ENCODE results near the gene ETV2.
A peak's percentile ranks its signal among the peaks of the same experiment; 100 is the strongest.
"Not testable (repeated sequence)": the region's sequence is repeated elsewhere in the genome, so short reads cannot be mapped to it uniquely, and the experiment has no call there.

Gene ETV2

DNA sequence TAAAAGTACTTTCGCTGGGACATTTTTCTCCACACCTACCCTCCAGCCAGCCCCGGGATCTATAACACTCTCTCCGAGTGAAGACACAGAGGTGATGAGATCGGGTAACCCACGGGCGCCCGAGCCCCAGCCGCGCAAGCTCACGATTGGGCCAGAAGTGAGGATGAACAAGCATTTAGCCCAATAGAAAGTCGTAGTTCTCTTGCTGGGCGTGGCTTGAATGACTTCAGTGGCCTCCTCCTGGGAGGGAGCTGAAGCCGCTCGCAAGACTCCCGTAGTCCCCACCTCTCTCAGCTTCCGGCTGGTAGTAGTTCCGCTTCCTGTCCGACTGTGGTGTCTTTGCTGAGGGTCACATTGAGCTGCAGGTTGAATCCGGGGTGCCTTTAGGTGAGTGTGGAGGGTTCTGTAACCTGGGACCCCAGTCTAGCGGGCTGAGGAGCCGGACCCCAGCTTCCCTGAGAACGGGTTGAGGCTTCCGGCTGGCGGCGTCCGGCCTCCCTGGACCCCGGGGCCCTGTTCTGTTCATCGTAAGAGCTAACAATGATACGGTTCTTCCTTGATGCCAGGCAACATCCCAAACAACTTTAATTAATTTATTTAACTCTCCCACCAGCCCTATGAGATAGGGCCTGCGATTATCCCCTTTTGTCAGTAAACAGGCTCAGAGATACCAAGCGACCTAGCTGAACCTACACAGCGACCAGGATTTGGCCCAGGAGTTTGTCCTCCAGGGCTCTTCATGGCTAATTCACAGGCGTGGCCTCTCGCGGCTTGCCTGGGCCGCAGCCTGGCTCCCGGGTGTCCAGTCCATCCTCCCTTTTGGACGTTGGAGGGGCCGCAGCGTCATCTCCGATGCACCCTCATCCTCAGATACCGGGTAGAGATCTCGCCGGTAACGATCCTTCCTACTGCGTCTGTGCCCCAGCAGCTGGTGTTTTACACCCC, 6.7 kb downstream of the ETV2 start, which contains the start of gene COX6B1:
TSS of gene COX6B1 (plus strand) at position 307 of the 945 bp plus-strand sequence. CDS start 2,921 bp downstream, outside the sequence.
- peak within 1 kb of the TSS; percentile 96 for H3K4me3 ChIP-seq (replicated peaks; ENCODE audit: insufficient read depth, low read length)
- TF ChIP-seq POLR2AphosphoS5 (IDR thresholded peaks at IDR 0.05; ENCODE audit: low read depth): peak; percentile 87
- TF ChIP-seq CTCF (IDR thresholded peaks at IDR 0.05; ENCODE audit: insufficient read depth, low read length): no peak
- TF ChIP-seq REST (IDR thresholded peaks at IDR 0.05; ENCODE audit: insufficient replicate concordance, low read depth): peak; percentile 55
- peak; percentile 42; the same call in 1 of the 2 replicates for TF ChIP-seq SPI1 (IDR thresholded peaks at IDR 0.05; ENCODE audit: borderline replicate concordance, low read depth)
- peak; percentile 94 for TF ChIP-seq GABPA (IDR thresholded peaks at IDR 0.05; ENCODE audit: low read depth)
- DNase-seq (ENCODE audit: low read depth in 1 of 2, low spot score in 1 of 2): peak; percentile 96 to 99
- H3K27ac ChIP-seq (replicated peaks): peak within 1 kb of the TSS; percentile 81
- H3K27me3 ChIP-seq (ENCODE audit: insufficient read depth, poor library complexity, severe bottlenecking): no peaks in the 10 kb centered on the region

DNA sequence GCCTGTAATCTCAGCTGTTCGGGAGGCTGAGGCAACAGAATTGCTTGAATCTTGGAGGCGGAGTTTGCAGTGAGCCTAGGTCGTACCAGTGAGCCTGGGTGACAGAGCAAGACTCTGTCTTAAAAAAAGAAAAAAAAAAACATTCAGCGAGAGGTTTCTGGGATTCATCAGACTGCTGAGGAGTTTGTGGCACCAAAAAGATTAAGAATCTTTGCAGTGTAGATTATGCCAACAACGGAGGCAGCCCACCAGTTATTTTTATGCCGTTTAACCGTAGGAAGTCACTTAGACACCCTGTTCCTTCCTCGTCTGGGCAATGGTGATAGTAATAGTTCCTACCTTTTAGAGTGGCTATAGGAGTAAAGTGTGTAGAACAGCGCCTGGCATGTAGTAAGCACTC, 9.0 kb downstream of the ETV2 start:
- no peak for DNase-seq (ENCODE audit: low read depth in 1 of 2, low spot score in 1 of 2)
- TF ChIP-seq GABPA (IDR thresholded peaks at IDR 0.05; ENCODE audit: low read depth): no peak
- no peak for TF ChIP-seq POLR2AphosphoS5 (IDR thresholded peaks at IDR 0.05; ENCODE audit: low read depth)
- TF ChIP-seq CTCF (IDR thresholded peaks at IDR 0.05; ENCODE audit: insufficient read depth, low read length): no peak
- TF ChIP-seq REST (IDR thresholded peaks at IDR 0.05; ENCODE audit: insufficient replicate concordance, low read depth): no peak
- no peak for TF ChIP-seq SPI1 (IDR thresholded peaks at IDR 0.05; ENCODE audit: borderline replicate concordance, low read depth)
- H3K27me3 ChIP-seq (ENCODE audit: insufficient read depth, poor library complexity, severe bottlenecking): no peaks in the 10 kb centered on the region
- no peak overlapping the region for H3K27ac ChIP-seq (replicated peaks)
- no peak overlapping the region for H3K4me3 ChIP-seq (replicated peaks; ENCODE audit: insufficient read depth, low read length)

- not testable (repeated sequence) for DNase-seq (ENCODE audit: low read depth in 1 of 2, low spot score in 1 of 2); H3K4me3 ChIP-seq (replicated peaks; ENCODE audit: insufficient read depth, low read length); H3K27ac ChIP-seq (replicated peaks); H3K27me3 ChIP-seq (ENCODE audit: insufficient read depth, poor library complexity, severe bottlenecking)
These were observed 13.3 kb downstream of the ETV2 start for GRCh38 chr19:35654828-35655227.

GRCh38 chr19:35655600-35655999, 14.1 kb downstream of the ETV2 start:
- no peak overlapping the region for H3K4me3 ChIP-seq (replicated peaks; ENCODE audit: insufficient read depth, low read length)
- TF ChIP-seq CTCF (IDR thresholded peaks at IDR 0.05; ENCODE audit: insufficient read depth, low read length): no peak
- no peak for TF ChIP-seq SPI1 (IDR thresholded peaks at IDR 0.05; ENCODE audit: borderline replicate concordance, low read depth)
- H3K27ac ChIP-seq (replicated peaks): no peak overlapping the region
- H3K27me3 ChIP-seq (ENCODE audit: insufficient read depth, poor library complexity, severe bottlenecking): no peaks in the 10 kb centered on the region
- DNase-seq (ENCODE audit: low read depth in 1 of 2, low spot score in 1 of 2): no peak
